Breast epithelium (tissue), 4 donors: ENCODE measurements around the gene PLAAT5. TPM values are rescaled to one million over a fixed set of nuclear protein-coding genes. Genes with fewer than 3 reads are reported as not detected.
"Not testable (repeated sequence)": the region's sequence is repeated elsewhere in the genome, so short reads cannot be mapped to it uniquely, and the experiment has no call there.

Source experiments
- DNase-seq, 2 donors: peaks; one replicate each; pipeline ENCODE4 v3.0.0-alpha.2; 2019; ENCODE audit warnings: low spot score in 2 of 2
- H3K27ac ChIP-seq, 2 donors: fragments of 200-600 bp; sonication (generic) in 1 of 2; one replicate each; pipeline ENCODE4 v1.5.1; 2016 to 2019; ENCODE audit warnings: mild to moderate bottlenecking in 1 of 2
- H3K27me3 ChIP-seq, 2 donors: fragments of 200-600 bp; sonication (generic) in 1 of 2; one replicate each; pipeline versions ENCODE4 v1.5.1 to v1.6.0; 2017 to 2019; ENCODE audit warnings: control low read depth in 1 of 2, mild to moderate bottlenecking in 1 of 2
- H3K36me3 ChIP-seq: fragments of 200-600 bp; one replicate; pipeline ENCODE4 v1.5.1; 2019
- H3K4me1 ChIP-seq, 2 donors: fragments of 200-600 bp; sonication (generic); one replicate each; pipeline ENCODE4 v1.5.1; 2016 to 2019; ENCODE audit warnings: control low read depth in 1 of 2
- H3K4me3 ChIP-seq, 3 donors: fragments of 200-600 bp; sonication (generic); 1 replicate in 2 of 3; 2 replicates in 1 of 3; pipeline ENCODE4 v1.5.1; 2016 to 2019; ENCODE audit warnings: mild to moderate bottlenecking in 3 of 3, moderate library complexity in 2 of 3
- H3K9me3 ChIP-seq, 2 donors: fragments of 200-600 bp; sonication (generic) in 1 of 2; one replicate each; pipeline ENCODE4 v1.5.1; 2016 to 2019; ENCODE audit warnings: control low read depth in 1 of 2
- POLR2A ChIP-seq: fragments of 450-650 bp; IDR thresholded peaks from one replicate; pipeline ENCODE4 v1.6.1; 2016; ENCODE audit warnings: antibody characterized with exemption, mild to moderate bottlenecking, moderate library complexity
- POLR2AphosphoS5 ChIP-seq, 3 donors: sonication (generic); formaldehyde crosslinking; IDR thresholded peaks; one replicate each; pipeline ENCODE4 v1.6.1; 2017; ENCODE audit warnings: antibody characterized with exemption in 3 of 3
- intact Hi-C: fragments of 100-400 bp; cut with DNase I; formaldehyde crosslinking; loops from one replicate; pipeline ENCODE4 v1.15.1; 2023; ENCODE audit warnings: low total_unique reads
- total RNA-seq, 3 donors: library from RNA; depleted of rRNA; stranded (reverse); fragments of >200 nt; gene quantifications; one replicate each; pipeline ENCODE4 v1.1.0, GENCODE V29; 2016
- TF ChIP-seq, protein P1 (sequence below), 3 donors: fragments of 450-650 bp; IDR thresholded peaks; one replicate each; pipeline ENCODE4 v1.5.1; 2016 to 2017; ENCODE audit warnings: antibody characterized with exemption in 3 of 3, mild to moderate bottlenecking in 3 of 3, moderate library complexity in 3 of 3

The PLAAT5 gene
- total RNA-seq, 3 donors from 2014 or later = 9.8 to 61.9 (median 11.9) TPM

DNA sequence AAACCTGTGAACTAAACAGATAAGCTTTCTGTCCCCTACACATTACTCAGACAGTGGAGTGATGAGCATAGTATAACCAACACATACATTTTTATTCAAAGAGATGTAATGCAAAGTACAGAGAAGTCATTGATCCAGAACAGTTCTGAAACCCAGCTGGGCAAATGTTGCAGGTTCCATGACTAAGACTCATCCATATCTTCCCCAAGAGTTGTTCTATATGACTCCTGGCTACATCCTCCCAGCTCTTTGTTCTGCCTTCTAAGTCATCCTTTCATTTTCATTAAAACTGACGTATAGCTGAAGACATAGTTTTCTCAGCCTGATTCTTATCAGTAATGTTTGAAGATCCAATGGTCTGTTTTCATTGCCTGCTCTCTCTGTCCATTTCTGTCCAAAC lies 47.3 kb downstream of the PLAAT5 start:
- no peak overlapping the region for H3K4me3 ChIP-seq
- no peak for DNase-seq

GRCh38 chr11:63435831-63436230 lies 55.1 kb downstream of the PLAAT5 start:
- H3K9me3 ChIP-seq, H3K4me3 ChIP-seq, H3K4me1 ChIP-seq, DNase-seq, H3K36me3 ChIP-seq, H3K27ac ChIP-seq, H3K27me3 ChIP-seq, intact Hi-C loops: not testable (repeated sequence)

More for the DNA sequence above, 47.3 kb downstream of the PLAAT5 start:
- intact Hi-C loops = no loop called here
- Histone ChIP-seq H3K27me3 (no peaks in the 10 kb centered on the region), H3K9me3 (no peaks in the 10 kb centered on the region), H3K27ac (no peak overlapping the region), H3K36me3 (no peaks in the 10 kb centered on the region), H3K4me1 (no peaks in the 10 kb centered on the region)
- TF ChIP-seq POLR2AphosphoS5 (IDR thresholded peaks at IDR 0.05) (no peak), POLR2A (no peak)
- TF ChIP-seq, protein P1, sequence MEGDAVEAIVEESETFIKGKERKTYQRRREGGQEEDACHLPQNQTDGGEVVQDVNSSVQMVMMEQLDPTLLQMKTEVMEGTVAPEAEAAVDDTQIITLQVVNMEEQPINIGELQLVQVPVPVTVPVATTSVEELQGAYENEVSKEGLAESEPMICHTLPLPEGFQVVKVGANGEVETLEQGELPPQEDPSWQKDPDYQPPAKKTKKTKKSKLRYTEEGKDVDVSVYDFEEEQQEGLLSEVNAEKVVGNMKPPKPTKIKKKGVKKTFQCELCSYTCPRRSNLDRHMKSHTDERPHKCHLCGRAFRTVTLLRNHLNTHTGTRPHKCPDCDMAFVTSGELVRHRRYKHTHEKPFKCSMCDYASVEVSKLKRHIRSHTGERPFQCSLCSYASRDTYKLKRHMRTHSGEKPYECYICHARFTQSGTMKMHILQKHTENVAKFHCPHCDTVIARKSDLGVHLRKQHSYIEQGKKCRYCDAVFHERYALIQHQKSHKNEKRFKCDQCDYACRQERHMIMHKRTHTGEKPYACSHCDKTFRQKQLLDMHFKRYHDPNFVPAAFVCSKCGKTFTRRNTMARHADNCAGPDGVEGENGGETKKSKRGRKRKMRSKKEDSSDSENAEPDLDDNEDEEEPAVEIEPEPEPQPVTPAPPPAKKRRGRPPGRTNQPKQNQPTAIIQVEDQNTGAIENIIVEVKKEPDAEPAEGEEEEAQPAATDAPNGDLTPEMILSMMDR (IDR thresholded peaks at IDR 0.05) = no peak

- H3K27me3 ChIP-seq, H3K9me3 ChIP-seq, H3K36me3 ChIP-seq, H3K4me3 ChIP-seq, intact Hi-C loops, H3K27ac ChIP-seq, H3K4me1 ChIP-seq, DNase-seq: not testable (repeated sequence)
These were observed 55.6 kb downstream of the PLAAT5 start for GRCh38 chr11:63435351-63435750.

- H3K4me1 ChIP-seq, H3K4me3 ChIP-seq, H3K9me3 ChIP-seq, intact Hi-C loops, DNase-seq, H3K27ac ChIP-seq, H3K36me3 ChIP-seq, H3K27me3 ChIP-seq: not testable (repeated sequence)
These were observed 60.2 kb downstream of the PLAAT5 start for GRCh38 chr11:63430731-63431130.

- Histone ChIP-seq H3K9me3 (no peaks in the 10 kb centered on the region), H3K4me3 (no peak overlapping the region), H3K4me1 (no peaks in the 10 kb centered on the region), H3K36me3 (no peaks in the 10 kb centered on the region), H3K27ac (no peak overlapping the region), H3K27me3 (peaks cover 0 to 5% of the 10 kb centered on the region in 2 donors)
- no peak for DNase-seq
- no peak for TF ChIP-seq POLR2A
- no peak for TF ChIP-seq POLR2AphosphoS5 (IDR thresholded peaks at IDR 0.05)
- TF ChIP-seq, protein P1 (IDR thresholded peaks at IDR 0.05) = no peak
- intact Hi-C loops = no loop called here
These were observed 62.9 kb downstream of the PLAAT5 start for GRCh38 chr11:63427971-63428508.

GRCh38 chr11:63417174-63417852 lies 73.7 kb downstream of the PLAAT5 start:
- H3K36me3 ChIP-seq = no peaks in the 10 kb centered on the region
- no peaks in the 10 kb centered on the region for H3K27me3 ChIP-seq
- no peak overlapping the region for H3K4me3 ChIP-seq
- H3K27ac ChIP-seq = no peak overlapping the region
- intact Hi-C loops = no loop called here
- no peak for TF ChIP-seq POLR2A
- TF ChIP-seq POLR2AphosphoS5 (IDR thresholded peaks at IDR 0.05) = no peak
- TF ChIP-seq, protein P1 (IDR thresholded peaks at IDR 0.05) = no peak
- no peaks in the 10 kb centered on the region for H3K9me3 ChIP-seq
- DNase-seq = no peak
- H3K4me1 ChIP-seq = no peaks in the 10 kb centered on the region

Other genes with a start within 250 kb of the PLAAT5 start
- gene SLC22A25, start 247.6 kb downstream of the PLAAT5 start, total RNA-seq = under 1 TPM in 1 of 3 donors, not detected in 2; 0.48 TPM
- gene SLC22A9, start 121.4 kb downstream of the PLAAT5 start, total RNA-seq = not detected
- 10 to 100 TPM in 2 of 3 donors, 1 to 10 TPM in 1; 6.6 to 82.6 (median 11.9) TPM for gene LGALS12, start 14.9 kb upstream of the PLAAT5 start, total RNA-seq
- 10 to 100 TPM; 13.9 to 100.0 (median 95.3) TPM for gene PLAAT4, start 45.6 kb upstream of the PLAAT5 start, total RNA-seq
- 1 to 10 TPM; 1.1 to 2.6 (median 2.0) TPM for gene PLAAT2, start 72.2 kb upstream of the PLAAT5 start, total RNA-seq
- 100 to 1,000 TPM; 128 to 527 (median 204) TPM for gene PLAAT3, start 123.3 kb upstream of the PLAAT5 start, total RNA-seq
- gene ATL3, start 180.2 kb upstream of the PLAAT5 start, total RNA-seq = 100 to 1,000 TPM in 1 of 3 donors, 10 to 100 TPM in 2; 75.2 to 165 (median 77.3) TPM
- 100 to 1,000 TPM; 115 to 199 (median 162) TPM for gene RTN3, start 190.3 kb upstream of the PLAAT5 start, total RNA-seq